SK-N-SH (cell line): Measurements from ENCODE around the gene SULT1C3.

Experiments used
- CHD2 ChIP-seq: fragments of 150-350 bp; IDR thresholded peaks from 2 replicates; pipeline ENCODE4 v1.6.1; 2018; ENCODE audit warnings: low read length; ENCODE audit not compliant: partially characterized antibody
- EP300 ChIP-seq, 2 experiments: IDR thresholded peaks; 2 replicates each; pipeline versions ENCODE4 v1.4.0 to v1.6.1; 2012; ENCODE audit warnings: borderline replicate concordance in 1 of 2, low read depth in 1 of 2, low read length in 1 of 2
- JUND ChIP-seq: IDR thresholded peaks from 2 replicates; pipeline ENCODE4 v1.4.0; 2012
- MEF2A ChIP-seq: IDR thresholded peaks from 2 replicates; pipeline ENCODE4 v1.4.0; 2012; ENCODE audit warnings: low read depth, borderline replicate concordance
- RCOR1 ChIP-seq: fragments of 150-350 bp; IDR thresholded peaks from 2 replicates; pipeline ENCODE4 v1.6.1; 2017; ENCODE audit warnings: antibody characterized with exemption, low read length
- RFX5 ChIP-seq: IDR thresholded peaks from 2 replicates; pipeline ENCODE4 v1.6.1; 2012; ENCODE audit warnings: mild to moderate bottlenecking, improper control_type of control experiment, low read length
- TCF12 ChIP-seq: IDR thresholded peaks from 2 replicates; pipeline ENCODE4 v1.4.0; 2012
- YY1 ChIP-seq: IDR thresholded peaks from 2 replicates; pipeline ENCODE4 v1.4.0; 2012; ENCODE audit warnings: low read depth, mild to moderate bottlenecking
- TF ChIP-seq, protein P1 (sequence below): fragments of 150-350 bp; IDR thresholded peaks from 2 replicates; pipeline ENCODE4 v1.6.1; 2017; ENCODE audit warnings: antibody characterized with exemption, low read length, low read depth, borderline replicate concordance
- TF ChIP-seq, protein P2 (sequence below): fragments of 200-600 bp; sonication (generic); IDR thresholded peaks from 2 replicates; pipeline ENCODE4 v1.6.1; 2017; ENCODE audit warnings: antibody characterized with exemption, mild to moderate bottlenecking, moderate library complexity
- TF ChIP-seq, protein P3 (sequence below): IDR thresholded peaks from 2 replicates; pipeline ENCODE4 v1.4.0; 2012; ENCODE audit warnings: low read depth, borderline replicate concordance
- TF ChIP-seq, protein P4 (sequence below): IDR thresholded peaks from 2 replicates; pipeline ENCODE4 v1.6.1; 2012; ENCODE audit warnings: mild to moderate bottlenecking, low read depth, low read length, moderate library complexity
- TF ChIP-seq, protein P5 (sequence below): IDR thresholded peaks from 2 replicates; pipeline ENCODE4 v1.4.0; 2012; ENCODE audit warnings: low read depth

DNA sequence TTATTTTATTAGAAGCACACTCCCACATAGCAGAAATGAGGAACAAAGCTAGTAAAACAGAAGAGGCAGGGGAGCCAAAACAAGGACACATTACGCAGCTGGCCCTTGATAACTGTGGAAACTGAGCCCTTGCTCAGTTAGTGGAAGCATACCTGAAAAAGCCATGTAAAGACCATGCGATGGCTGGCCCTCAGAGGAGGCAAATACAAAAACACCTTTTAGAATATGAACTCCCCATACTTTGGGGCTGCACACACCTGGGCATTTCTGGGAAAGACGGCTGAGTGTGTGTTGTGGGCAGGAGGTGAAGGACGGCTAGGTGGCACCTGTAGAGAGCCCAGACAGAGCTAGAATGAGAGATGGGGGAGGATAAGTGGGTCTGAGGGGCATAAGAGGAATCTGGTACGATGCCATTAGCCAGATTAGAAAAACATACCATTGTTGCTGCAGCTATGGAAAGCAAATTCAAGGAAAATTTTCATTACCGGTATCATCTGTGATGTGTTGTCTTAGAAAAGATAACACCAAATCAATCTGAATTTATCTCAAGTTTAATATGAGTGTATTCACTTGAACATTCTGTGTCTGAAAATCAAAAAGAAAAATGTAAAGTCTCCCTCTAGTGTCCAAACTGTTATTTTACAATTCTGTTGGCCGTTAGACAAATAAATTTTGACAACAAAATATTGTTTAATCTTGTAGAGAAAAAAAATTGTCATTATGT, 45.2 kb upstream of the SULT1C3 start:
- TF ChIP-seq CHD2 (no peak), MEF2A (no peak), EP300 (IDR thresholded peaks at IDR 0.05; ENCODE audit: borderline replicate concordance in 1 of 2, low read depth in 1 of 2, low read length in 1 of 2) (no peak), YY1 (no peak), RFX5 (no peak), JUND (no peak), RCOR1 (no peak), TCF12 (no peak)
- TF ChIP-seq, protein P1, sequence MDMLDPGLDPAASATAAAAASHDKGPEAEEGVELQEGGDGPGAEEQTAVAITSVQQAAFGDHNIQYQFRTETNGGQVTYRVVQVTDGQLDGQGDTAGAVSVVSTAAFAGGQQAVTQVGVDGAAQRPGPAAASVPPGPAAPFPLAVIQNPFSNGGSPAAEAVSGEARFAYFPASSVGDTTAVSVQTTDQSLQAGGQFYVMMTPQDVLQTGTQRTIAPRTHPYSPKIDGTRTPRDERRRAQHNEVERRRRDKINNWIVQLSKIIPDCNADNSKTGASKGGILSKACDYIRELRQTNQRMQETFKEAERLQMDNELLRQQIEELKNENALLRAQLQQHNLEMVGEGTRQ: no peak
- TF ChIP-seq, protein P2, sequence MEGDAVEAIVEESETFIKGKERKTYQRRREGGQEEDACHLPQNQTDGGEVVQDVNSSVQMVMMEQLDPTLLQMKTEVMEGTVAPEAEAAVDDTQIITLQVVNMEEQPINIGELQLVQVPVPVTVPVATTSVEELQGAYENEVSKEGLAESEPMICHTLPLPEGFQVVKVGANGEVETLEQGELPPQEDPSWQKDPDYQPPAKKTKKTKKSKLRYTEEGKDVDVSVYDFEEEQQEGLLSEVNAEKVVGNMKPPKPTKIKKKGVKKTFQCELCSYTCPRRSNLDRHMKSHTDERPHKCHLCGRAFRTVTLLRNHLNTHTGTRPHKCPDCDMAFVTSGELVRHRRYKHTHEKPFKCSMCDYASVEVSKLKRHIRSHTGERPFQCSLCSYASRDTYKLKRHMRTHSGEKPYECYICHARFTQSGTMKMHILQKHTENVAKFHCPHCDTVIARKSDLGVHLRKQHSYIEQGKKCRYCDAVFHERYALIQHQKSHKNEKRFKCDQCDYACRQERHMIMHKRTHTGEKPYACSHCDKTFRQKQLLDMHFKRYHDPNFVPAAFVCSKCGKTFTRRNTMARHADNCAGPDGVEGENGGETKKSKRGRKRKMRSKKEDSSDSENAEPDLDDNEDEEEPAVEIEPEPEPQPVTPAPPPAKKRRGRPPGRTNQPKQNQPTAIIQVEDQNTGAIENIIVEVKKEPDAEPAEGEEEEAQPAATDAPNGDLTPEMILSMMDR: peak; percentile 74
- TF ChIP-seq, protein P3, sequence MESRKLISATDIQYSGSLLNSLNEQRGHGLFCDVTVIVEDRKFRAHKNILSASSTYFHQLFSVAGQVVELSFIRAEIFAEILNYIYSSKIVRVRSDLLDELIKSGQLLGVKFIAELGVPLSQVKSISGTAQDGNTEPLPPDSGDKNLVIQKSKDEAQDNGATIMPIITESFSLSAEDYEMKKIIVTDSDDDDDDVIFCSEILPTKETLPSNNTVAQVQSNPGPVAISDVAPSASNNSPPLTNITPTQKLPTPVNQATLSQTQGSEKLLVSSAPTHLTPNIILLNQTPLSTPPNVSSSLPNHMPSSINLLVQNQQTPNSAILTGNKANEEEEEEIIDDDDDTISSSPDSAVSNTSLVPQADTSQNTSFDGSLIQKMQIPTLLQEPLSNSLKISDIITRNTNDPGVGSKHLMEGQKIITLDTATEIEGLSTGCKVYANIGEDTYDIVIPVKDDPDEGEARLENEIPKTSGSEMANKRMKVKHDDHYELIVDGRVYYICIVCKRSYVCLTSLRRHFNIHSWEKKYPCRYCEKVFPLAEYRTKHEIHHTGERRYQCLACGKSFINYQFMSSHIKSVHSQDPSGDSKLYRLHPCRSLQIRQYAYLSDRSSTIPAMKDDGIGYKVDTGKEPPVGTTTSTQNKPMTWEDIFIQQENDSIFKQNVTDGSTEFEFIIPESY: no peak
- TF ChIP-seq, protein P4, sequence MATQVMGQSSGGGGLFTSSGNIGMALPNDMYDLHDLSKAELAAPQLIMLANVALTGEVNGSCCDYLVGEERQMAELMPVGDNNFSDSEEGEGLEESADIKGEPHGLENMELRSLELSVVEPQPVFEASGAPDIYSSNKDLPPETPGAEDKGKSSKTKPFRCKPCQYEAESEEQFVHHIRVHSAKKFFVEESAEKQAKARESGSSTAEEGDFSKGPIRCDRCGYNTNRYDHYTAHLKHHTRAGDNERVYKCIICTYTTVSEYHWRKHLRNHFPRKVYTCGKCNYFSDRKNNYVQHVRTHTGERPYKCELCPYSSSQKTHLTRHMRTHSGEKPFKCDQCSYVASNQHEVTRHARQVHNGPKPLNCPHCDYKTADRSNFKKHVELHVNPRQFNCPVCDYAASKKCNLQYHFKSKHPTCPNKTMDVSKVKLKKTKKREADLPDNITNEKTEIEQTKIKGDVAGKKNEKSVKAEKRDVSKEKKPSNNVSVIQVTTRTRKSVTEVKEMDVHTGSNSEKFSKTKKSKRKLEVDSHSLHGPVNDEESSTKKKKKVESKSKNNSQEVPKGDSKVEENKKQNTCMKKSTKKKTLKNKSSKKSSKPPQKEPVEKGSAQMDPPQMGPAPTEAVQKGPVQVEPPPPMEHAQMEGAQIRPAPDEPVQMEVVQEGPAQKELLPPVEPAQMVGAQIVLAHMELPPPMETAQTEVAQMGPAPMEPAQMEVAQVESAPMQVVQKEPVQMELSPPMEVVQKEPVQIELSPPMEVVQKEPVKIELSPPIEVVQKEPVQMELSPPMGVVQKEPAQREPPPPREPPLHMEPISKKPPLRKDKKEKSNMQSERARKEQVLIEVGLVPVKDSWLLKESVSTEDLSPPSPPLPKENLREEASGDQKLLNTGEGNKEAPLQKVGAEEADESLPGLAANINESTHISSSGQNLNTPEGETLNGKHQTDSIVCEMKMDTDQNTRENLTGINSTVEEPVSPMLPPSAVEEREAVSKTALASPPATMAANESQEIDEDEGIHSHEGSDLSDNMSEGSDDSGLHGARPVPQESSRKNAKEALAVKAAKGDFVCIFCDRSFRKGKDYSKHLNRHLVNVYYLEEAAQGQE: no peak
- TF ChIP-seq, protein P5, sequence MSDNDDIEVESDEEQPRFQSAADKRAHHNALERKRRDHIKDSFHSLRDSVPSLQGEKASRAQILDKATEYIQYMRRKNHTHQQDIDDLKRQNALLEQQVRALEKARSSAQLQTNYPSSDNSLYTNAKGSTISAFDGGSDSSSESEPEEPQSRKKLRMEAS: no peak
